GM21717 (cell line): Measurements from ENCODE around the gene PPFIA4.
A peak's percentile ranks its signal among the peaks of the same experiment; 100 is the strongest.
"Not testable (repeated sequence)": the region's sequence is repeated elsewhere in the genome, so short reads cannot be mapped to it uniquely, and the experiment has no call there.

Experiments used
- ATAC-seq: cut with Tn5 transposase; IDR thresholded peaks from one replicate; pipeline ENCODE4 v1.9.1; 2021; ENCODE audit warnings: mild to moderate bottlenecking, moderate library complexity; ENCODE audit not compliant: unreplicated experiment

Gene PPFIA4

DNA sequence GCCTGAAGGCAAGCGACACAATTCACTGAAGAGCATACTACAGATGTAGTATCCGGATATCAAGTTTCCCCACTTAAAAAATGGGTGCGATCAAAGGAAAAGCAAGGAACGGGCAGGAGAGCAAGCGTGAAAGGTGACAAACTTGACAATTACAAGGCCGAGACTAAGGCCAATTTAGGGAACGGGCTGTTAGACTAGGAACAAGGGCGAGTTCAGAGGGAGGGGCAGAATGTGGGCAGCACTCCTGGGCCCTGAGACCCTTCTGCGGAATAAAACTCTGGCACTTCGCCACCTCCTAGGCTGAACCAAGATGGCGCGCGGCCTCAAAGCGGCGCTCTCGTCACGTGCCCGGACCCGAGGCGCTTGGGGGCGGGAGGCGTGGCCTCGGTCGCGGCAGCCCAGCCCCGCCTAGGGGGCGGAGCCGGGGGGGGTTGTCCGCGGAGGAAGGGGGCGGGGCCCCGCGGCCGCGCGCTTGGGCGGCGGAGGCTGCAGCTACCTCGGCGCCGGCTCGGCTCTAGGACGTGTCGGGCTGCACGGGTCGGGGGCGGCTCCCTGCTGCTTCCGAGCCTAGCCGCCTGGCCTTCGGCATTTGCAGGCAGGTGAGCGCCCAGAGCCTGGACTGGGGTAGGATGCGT, at the start of gene PPFIA4:
Gene PPFIA4, plus strand, starts transcription at position 461 of the 635 bp plus-strand sequence. CDS start 12,518 bp downstream, outside the sequence.
- peak; percentile 63 for ATAC-seq

GRCh38 chr1:202976633-202977032, 49.7 kb upstream of the PPFIA4 start:
- no peak for ATAC-seq

- no peak for ATAC-seq
Measured at GRCh38 chr1:202979459-202979858, 46.8 kb upstream of the PPFIA4 start.

- ATAC-seq = no peak
Measured at GRCh38 chr1:202981939-202982338, 44.4 kb upstream of the PPFIA4 start.

- ATAC-seq = no peak
Measured at GRCh38 chr1:202982715-202983430, 43.4 kb upstream of the PPFIA4 start.

DNA sequence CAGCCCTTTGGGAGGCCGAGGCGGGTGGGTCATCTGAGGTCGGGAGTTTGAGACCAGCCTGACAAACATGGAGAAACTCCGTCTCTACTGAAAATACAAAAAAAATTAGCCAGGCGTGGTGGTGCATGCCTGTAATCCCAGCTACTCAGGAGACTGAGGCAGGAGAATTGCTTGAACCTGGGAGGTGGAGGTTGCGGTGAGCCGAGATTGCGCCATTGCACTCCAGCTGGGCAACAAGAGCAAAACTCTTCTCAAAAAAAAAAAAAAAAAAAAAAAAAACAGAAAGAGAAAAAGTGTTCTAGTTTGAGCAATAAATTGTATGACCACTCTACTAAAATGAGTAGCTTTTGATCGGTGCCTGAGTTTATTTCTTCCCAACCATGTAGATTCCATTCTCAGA, 40.2 kb upstream of the PPFIA4 start:
- ATAC-seq = not testable (repeated sequence)

- no peak for ATAC-seq
Measured at GRCh38 chr1:202987255-202987654, 39.0 kb upstream of the PPFIA4 start.

- no peak for ATAC-seq
Measured at GRCh38 chr1:202987922-202988583, 38.2 kb upstream of the PPFIA4 start.

DNA sequence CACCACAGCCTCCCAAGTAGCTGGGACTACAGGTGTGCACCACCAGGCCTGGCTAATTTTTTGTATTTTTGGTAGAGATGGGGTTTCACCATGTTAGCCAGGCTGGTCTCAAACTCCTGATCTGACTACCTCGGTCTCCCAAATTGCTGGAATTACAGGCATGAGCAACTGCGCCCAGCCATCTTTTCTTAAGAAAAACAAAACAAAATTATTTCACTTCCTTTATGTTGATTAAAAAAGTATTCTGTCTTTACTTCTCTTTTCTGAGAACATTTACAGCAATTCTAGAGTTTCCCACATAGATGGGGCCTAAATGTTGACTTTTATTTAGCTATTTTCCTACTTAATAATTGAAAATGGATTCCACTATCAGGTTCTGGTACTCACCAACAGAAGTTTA, 36.4 kb upstream of the PPFIA4 start:
- no peak for ATAC-seq

- no peak for ATAC-seq
Measured at GRCh38 chr1:202991112-202991511, 35.2 kb upstream of the PPFIA4 start.

- no peak for ATAC-seq
Measured at GRCh38 chr1:202994756-202995155, 31.5 kb upstream of the PPFIA4 start.

GRCh38 chr1:202998836-202999750, 27.2 kb upstream of the PPFIA4 start:
- no peak for ATAC-seq

- ATAC-seq = no peak
Measured at GRCh38 chr1:203000217-203000944, 25.9 kb upstream of the PPFIA4 start.

DNA sequence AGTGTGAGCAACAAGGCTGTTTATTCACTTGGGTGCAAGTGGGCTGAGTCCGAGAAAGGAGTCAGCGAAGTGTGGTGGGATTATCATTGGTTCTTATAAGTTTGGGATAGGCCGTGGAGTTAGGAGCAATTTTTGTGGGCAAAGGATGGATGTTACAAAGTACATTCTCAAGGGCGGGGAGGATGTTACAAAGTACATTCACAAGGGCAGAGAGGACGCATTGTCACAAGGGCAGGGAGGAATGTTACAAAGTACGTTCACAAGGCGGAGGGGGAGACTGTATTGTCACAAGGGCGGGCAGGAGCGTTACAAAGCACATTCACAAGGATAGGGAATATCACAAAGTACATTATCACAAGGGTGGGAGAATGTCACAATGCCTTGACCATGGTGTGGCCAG, 24.3 kb upstream of the PPFIA4 start:
- no peak for ATAC-seq

DNA sequence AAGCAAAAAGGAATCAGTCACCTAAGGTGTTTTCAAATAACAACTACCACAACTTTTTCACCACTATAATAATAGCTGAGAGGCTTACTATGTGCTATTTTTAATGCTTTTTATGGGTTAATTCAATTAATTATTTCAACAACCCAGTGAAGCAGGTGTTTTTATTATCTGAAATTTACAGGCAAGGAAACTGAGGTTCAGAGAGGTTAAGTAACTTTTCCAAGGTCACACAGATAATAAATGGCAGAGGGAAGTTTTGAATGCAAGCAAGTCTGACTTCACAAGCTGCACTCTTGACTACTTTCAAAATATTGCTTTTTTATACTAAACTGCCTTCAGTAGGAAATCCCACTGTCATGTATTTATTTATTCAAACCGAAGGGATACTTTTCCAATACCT, 23.3 kb upstream of the PPFIA4 start:
- ATAC-seq = no peak

DNA sequence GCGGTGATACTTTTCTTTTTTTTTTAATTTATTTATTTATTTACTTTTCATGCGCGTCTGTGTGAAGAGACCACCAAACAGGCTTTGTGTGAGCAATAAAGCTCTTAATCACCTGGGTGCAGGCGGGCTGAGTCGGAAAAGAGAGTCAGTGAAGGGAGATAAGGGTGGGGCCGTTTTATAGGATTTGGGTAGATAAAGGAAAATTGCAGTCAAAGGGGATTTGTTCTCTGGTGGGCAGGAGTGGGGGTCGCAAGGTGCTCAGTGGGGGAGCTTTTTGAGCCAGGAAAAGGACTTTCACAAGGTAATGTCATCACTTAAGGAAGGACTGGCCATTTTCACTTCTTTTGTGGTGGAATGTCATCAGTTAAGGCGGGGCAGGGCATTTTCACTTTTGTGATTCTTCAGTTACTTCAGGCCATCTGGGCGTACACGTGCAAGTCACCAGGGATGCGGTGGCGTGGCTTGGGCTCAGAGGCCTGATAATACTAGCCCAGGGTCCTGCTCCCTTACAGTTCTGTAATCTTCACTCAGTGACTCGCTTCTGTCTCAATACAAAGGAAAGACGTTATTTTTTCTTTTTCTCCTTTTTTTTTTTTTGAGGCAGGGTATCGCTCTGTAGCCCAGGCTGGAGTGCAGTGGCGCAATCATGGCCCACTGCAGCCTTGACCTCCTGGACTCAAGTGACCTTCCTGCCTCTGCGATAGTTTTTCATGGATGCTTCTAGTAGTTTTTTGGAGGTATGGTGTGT, 20.7 kb upstream of the PPFIA4 start:
- not testable (repeated sequence) for ATAC-seq

- peak; percentile 87 for ATAC-seq
Measured at GRCh38 chr1:203006948-203007871, 19.1 kb upstream of the PPFIA4 start, which contains the start of gene TMEM183A. TSS of gene TMEM183A (plus strand) at chr1:203007374. CDS start at chr1:203007466, 92 bp downstream.

GRCh38 chr1:203009185-203009584, 17.1 kb upstream of the PPFIA4 start:
- no peak for ATAC-seq
